K562 (cell line): ENCODE results near the gene PMIS2. TPM values are rescaled to one million over a fixed set of nuclear protein-coding genes. Genes with fewer than 3 reads are reported as not detected.

ENCODE experiments used
- BCOR ChIP-seq: fragments of 450-650 bp; IDR thresholded peaks from 2 replicates; pipeline ENCODE4 v1.6.1; 2016
- CHCHD3 ChIP-seq: fragments of 250-450 bp; sonication (Bioruptor Pico); IDR thresholded peaks from 2 replicates; pipeline ENCODE4 v2.1.2; 2022; ENCODE audit warnings: mild to moderate bottlenecking
- FIP1L1 ChIP-seq: fragments of 200-400 bp; formaldehyde crosslinking; IDR thresholded peaks from 2 replicates; pipeline ENCODE4 v1.6.1; 2018; ENCODE audit warnings: mild to moderate bottlenecking, low read depth, low read length; ENCODE audit not compliant: poor library complexity, severe bottlenecking
- FOXA1 ChIP-seq: fragments of 450-650 bp; IDR thresholded peaks from 2 replicates; pipeline ENCODE4 v1.6.1; 2016; ENCODE audit warnings: mild to moderate bottlenecking, borderline replicate concordance
- FOXA3 ChIP-seq, 2 experiments: fragments of 450-650 bp in 1 of 2; sonication (generic) in 1 of 2; formaldehyde crosslinking; IDR thresholded peaks in 1 of 2; conservative IDR thresholded peaks in 1 of 2; 2 replicates each; pipeline versions ENCODE4 v1.4.0 to v1.8.0; 2020 to 2022; ENCODE audit warnings: mild to moderate bottlenecking in 2 of 2, missing genetic modification reagents in 1 of 2
- GATA2 ChIP-seq: sonication (generic); formaldehyde crosslinking; IDR thresholded peaks from 2 replicates; pipeline ENCODE4 v1.4.0; 2020; ENCODE audit warnings: mild to moderate bottlenecking, missing genetic modification reagents
- GTF2A2 ChIP-seq: IDR thresholded peaks from 2 replicates; pipeline ENCODE4 v1.6.1; 2016; ENCODE audit warnings: mild to moderate bottlenecking, missing genetic modification characterization, missing compliant biosample characterization
- IFI16 ChIP-seq: fragments of 250-450 bp; sonication (Bioruptor Pico); IDR thresholded peaks from 2 replicates; pipeline ENCODE4 v2.1.2; 2022; ENCODE audit warnings: mild to moderate bottlenecking, inconsistent platforms
- LCOR ChIP-seq: sonication (generic); formaldehyde crosslinking; IDR thresholded peaks from 2 replicates; pipeline ENCODE4 v1.8.0; 2022; ENCODE audit warnings: mild to moderate bottlenecking, missing genetic modification reagents
- NCOA4 ChIP-seq: fragments of 450-650 bp; IDR thresholded peaks from 2 replicates; pipeline ENCODE4 v1.6.1; 2018; ENCODE audit warnings: mild to moderate bottlenecking; ENCODE audit not compliant: partially characterized antibody
- PHB2 ChIP-seq: fragments of 450-650 bp; IDR thresholded peaks from 2 replicates; pipeline ENCODE4 v1.6.1; 2017; ENCODE audit warnings: low read depth
- SREBF1 ChIP-seq: fragments of 150-350 bp; IDR thresholded peaks from 2 replicates; pipeline ENCODE4 v1.6.1; 2014; ENCODE audit warnings: antibody characterized with exemption, low read depth, low read length, borderline replicate concordance
- TRIM24 ChIP-seq, 2 experiments: fragments of 450-650 bp; IDR thresholded peaks; 2 replicates each; pipeline ENCODE4 v1.6.1; 2016
- ZNF23 ChIP-seq: fragments of 250-450 bp; sonication (Bioruptor Pico); IDR thresholded peaks from 2 replicates; pipeline ENCODE4 v1.4.0; 2020; ENCODE audit warnings: mild to moderate bottlenecking
- ZNF232 ChIP-seq: sonication (generic); formaldehyde crosslinking; IDR thresholded peaks from 2 replicates; pipeline ENCODE4 v1.8.0; 2022; ENCODE audit warnings: mild to moderate bottlenecking, missing genetic modification reagents
- polyA plus RNA-seq, 8 experiments: library from polyadenylated mRNA; depleted of rRNA in 4 of 8; stranded (reverse) in 5 of 8; unstranded in 3 of 8; fragments of >200 nt; fragmentation: Nextera tagmentation in 2 of 8; fragmentation: Illumina TruSeq in 1 of 8; extraction: Ambion mirVana in 2 of 8; extraction: Trizol in 1 of 8; gene quantifications; 2 replicates each; pipeline versions ENCODE4 v1.2.1 to v1.2.3, GENCODE V29; 2011 to 2014; ENCODE audit warnings: inconsistent platforms in 1 of 8, missing spikeins in 1 of 8
- total RNA-seq, 7 experiments: library from RNA; depleted of rRNA in 6 of 7; stranded (reverse); fragments of >200 nt in 6 of 7; fragmentation: Illumina TruSeq in 2 of 7; extraction: Trizol in 2 of 7; gene quantifications; 2 replicates each; pipeline versions ENCODE4 v1.2.1 to v1.2.3, GENCODE V29; 2011 to 2021; ENCODE audit warnings: low replicate concordance in 1 of 7
- TF ChIP-seq, protein P1 (sequence below): sonication (generic); formaldehyde crosslinking; IDR thresholded peaks from 2 replicates; pipeline ENCODE4 v1.8.1; 2023; ENCODE audit warnings: mild to moderate bottlenecking, missing genetic modification reagents
- TF ChIP-seq, protein P2 (sequence below): fragments of 450-650 bp; IDR thresholded peaks from 2 replicates; pipeline ENCODE4 v1.6.1; 2016; ENCODE audit warnings: missing biosample characterization, missing genetic modification characterization
- TF ChIP-seq, protein P3 (sequence below): fragments of 450-650 bp; IDR thresholded peaks from 2 replicates; pipeline ENCODE4 v1.6.1; 2016; ENCODE audit warnings: low read depth

Gene PMIS2
- total and polyA plus RNA-seq, 9 of the 15 experiments (the other 6 are each of a cell fraction or from before 2014, with no cell fraction given), result not detected

DNA sequence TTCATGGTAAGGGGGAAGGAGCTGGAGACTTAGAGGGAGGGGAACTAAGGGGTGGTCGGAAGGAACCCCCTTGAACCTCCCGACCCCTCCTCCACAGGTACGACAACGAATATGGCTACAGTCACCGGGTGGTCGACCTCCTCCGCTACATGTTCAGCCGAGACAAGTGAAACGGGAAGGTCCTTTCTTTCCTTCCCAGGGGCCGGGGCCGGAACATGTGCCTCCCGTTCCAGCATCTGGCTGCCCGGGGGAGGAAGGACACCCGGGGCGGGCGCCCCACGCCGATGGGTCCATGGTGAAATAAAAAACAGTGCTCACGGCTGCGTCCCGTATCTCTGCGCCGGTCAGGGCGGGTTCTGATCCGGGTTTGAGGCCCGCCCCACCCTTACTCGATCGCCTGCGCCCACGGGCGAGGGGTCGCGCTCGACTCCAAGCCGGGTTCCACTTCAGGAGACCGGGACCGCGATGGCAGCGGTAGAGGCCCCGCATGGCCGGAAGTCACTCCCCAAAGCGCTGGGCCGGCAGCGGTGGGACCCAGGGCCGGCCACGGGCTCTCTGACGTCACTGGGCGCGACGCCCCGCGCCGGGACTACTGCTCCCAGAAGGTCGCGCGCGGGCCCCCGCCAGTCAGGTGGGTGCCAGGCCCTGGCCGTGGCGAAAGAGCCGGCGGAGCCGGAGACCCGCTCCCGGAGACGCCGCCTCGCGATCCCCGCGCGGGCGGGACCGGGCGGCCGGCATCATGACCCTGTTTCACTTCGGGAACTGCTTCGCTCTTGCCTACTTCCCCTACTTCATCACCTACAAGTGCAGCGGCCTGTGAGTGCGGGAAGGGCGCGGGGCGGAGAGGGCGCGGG is 40.7 kb upstream of the PMIS2 start, which contains the start of gene TMEM147 (continued):
- TF ChIP-seq, protein P1, sequence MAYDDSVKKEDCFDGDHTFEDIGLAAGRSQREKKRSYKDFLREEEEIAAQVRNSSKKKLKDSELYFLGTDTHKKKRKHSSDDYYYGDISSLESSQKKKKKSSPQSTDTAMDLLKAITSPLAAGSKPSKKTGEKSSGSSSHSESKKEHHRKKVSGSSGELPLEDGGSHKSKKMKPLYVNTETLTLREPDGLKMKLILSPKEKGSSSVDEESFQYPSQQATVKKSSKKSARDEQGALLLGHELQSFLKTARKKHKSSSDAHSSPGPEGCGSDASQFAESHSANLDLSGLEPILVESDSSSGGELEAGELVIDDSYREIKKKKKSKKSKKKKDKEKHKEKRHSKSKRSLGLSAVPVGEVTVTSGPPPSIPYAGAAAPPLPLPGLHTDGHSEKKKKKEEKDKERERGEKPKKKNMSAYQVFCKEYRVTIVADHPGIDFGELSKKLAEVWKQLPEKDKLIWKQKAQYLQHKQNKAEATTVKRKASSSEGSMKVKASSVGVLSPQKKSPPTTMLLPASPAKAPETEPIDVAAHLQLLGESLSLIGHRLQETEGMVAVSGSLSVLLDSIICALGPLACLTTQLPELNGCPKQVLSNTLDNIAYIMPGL (CRISPR knock-in tag), result no peak
- no peak for TF ChIP-seq PHB2
- no peak for TF ChIP-seq TRIM24 (IDR thresholded peaks at IDR 0.05)
- TF ChIP-seq CHCHD3, result no peak
- TF ChIP-seq ZNF232 (CRISPR knock-in tag), result no peak
- peak; percentile 57 for TF ChIP-seq FIP1L1
- TF ChIP-seq, protein P2, sequence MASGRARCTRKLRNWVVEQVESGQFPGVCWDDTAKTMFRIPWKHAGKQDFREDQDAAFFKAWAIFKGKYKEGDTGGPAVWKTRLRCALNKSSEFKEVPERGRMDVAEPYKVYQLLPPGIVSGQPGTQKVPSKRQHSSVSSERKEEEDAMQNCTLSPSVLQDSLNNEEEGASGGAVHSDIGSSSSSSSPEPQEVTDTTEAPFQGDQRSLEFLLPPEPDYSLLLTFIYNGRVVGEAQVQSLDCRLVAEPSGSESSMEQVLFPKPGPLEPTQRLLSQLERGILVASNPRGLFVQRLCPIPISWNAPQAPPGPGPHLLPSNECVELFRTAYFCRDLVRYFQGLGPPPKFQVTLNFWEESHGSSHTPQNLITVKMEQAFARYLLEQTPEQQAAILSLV (tag), result no peak
- TF ChIP-seq, protein P3, sequence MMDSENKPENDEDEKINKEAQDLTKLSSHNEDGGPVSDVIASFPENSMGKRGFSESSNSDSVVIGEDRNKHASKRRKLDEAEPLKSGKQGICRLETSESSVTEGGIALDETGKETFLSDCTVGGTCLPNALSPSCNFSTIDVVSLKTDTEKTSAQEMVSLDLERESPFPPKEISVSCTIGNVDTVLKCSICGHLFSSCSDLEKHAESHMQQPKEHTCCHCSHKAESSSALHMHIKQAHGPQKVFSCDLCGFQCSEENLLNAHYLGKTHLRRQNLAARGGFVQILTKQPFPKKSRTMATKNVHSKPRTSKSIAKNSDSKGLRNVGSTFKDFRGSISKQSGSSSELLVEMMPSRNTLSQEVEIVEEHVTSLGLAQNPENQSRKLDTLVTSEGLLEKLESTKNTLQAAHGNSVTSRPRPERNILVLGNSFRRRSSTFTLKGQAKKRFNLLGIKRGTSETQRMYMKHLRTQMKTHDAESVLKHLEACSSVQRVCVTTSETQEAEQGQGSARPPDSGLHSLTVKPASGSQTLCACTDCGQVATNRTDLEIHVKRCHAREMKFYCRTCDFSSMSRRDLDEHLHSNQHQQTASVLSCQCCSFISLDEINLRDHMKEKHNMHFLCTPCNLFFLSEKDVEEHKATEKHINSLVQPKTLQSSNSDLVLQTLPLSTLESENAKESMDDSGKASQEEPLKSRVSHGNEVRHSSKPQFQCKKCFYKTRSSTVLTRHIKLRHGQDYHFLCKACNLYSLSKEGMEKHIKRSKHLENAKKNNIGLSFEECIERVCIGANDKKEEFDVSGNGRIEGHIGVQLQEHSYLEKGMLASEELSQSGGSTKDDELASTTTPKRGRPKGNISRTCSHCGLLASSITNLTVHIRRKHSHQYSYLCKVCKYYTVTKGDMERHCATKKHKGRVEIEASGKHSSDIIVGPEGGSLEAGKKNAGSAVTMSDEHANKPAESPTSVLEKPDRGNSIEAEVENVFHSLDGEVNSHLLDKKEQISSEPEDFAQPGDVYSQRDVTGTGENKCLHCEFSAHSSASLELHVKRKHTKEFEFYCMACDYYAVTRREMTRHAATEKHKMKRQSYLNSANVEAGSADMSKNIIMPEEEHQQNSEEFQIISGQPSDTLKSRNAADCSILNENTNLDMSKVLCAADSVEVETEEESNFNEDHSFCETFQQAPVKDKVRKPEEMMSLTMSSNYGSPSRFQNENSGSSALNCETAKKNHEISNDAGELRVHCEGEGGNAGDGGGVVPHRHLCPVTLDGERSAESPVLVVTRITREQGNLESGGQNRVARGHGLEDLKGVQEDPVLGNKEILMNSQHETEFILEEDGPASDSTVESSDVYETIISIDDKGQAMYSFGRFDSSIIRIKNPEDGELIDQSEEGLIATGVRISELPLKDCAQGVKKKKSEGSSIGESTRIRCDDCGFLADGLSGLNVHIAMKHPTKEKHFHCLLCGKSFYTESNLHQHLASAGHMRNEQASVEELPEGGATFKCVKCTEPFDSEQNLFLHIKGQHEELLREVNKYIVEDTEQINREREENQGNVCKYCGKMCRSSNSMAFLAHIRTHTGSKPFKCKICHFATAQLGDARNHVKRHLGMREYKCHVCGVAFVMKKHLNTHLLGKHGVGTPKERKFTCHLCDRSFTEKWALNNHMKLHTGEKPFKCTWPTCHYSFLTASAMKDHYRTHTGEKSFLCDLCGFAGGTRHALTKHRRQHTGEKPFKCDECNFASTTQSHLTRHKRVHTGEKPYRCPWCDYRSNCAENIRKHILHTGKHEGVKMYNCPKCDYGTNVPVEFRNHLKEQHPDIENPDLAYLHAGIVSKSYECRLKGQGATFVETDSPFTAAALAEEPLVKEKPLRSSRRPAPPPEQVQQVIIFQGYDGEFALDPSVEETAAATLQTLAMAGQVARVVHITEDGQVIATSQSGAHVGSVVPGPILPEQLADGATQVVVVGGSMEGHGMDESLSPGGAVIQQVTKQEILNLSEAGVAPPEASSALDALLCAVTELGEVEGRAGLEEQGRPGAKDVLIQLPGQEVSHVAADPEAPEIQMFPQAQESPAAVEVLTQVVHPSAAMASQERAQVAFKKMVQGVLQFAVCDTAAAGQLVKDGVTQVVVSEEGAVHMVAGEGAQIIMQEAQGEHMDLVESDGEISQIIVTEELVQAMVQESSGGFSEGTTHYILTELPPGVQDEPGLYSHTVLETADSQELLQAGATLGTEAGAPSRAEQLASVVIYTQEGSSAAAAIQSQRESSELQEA, result no peak
- peak; percentile 49; the same call in 1 of the 2 replicates for TF ChIP-seq SREBF1
- TF ChIP-seq BCOR, result 0 out of 2 replicates have a peak, but pooled peaks have one; percentile 11
- TF ChIP-seq IFI16 (CRISPR knock-in tag), result no peak
- TF ChIP-seq FOXA3 (CRISPR knock-in tag; conservative IDR thresholded peaks at IDR 0.05 in 1 of 2, IDR thresholded peaks at IDR 0.05 in 1 of 2), result 0 out of 4 replicates have a peak, but pooled peaks of 1 of the 2 experiments have one; percentile 38
- TF ChIP-seq FOXA1, result no peak
- no peak for TF ChIP-seq NCOA4
- 0 out of 2 replicates have a peak, but pooled peaks have one; percentile 53 for TF ChIP-seq LCOR
- no peak for TF ChIP-seq GTF2A2 (tag)
- no peak for TF ChIP-seq GATA2 (CRISPR knock-in tag)
- TF ChIP-seq ZNF23, result no peak
